GM04504 (cell line): ENCODE data around the gene TRMT44.
"Not testable (repeated sequence)": the region's sequence is repeated elsewhere in the genome, so short reads cannot be mapped to it uniquely, and the experiment has no call there.

ENCODE experiments used
- DNase-seq: peaks from one replicate; pipeline ENCODE4 v3.0.0-alpha.2; 2012; ENCODE audit warnings: low read depth

Gene TRMT44

GRCh38 chr4:8494983-8495548, 54.5 kb downstream of the TRMT44 start:
- no peak for DNase-seq

GRCh38 chr4:8495803-8496202, 55.2 kb downstream of the TRMT44 start:
- DNase-seq = no peak

- no peak for DNase-seq
Measured at GRCh38 chr4:8497762-8498161, 57.2 kb downstream of the TRMT44 start.

GRCh38 chr4:8500966-8501365, 60.4 kb downstream of the TRMT44 start:
- no peak for DNase-seq

GRCh38 chr4:8501781-8502180, 61.2 kb downstream of the TRMT44 start:
- no peak for DNase-seq

- DNase-seq = no peak
Measured at GRCh38 chr4:8502371-8502770, 61.8 kb downstream of the TRMT44 start.

- no peak for DNase-seq
Measured at GRCh38 chr4:8502836-8503585, 62.4 kb downstream of the TRMT44 start.

GRCh38 chr4:8503801-8504200, 63.2 kb downstream of the TRMT44 start:
- no peak for DNase-seq

GRCh38 chr4:8504279-8505007, 63.9 kb downstream of the TRMT44 start:
- no peak for DNase-seq

- DNase-seq = no peak
Measured at GRCh38 chr4:8505229-8505628, 64.7 kb downstream of the TRMT44 start.

GRCh38 chr4:8506006-8506372, 65.4 kb downstream of the TRMT44 start:
- DNase-seq = no peak

- no peak for DNase-seq
Measured at GRCh38 chr4:8506373-8507195, 66.0 kb downstream of the TRMT44 start.

GRCh38 chr4:8507196-8507570, 66.6 kb downstream of the TRMT44 start:
- DNase-seq = no peak

GRCh38 chr4:8507624-8508023, 67.0 kb downstream of the TRMT44 start:
- no peak for DNase-seq

GRCh38 chr4:8508266-8508665, 67.7 kb downstream of the TRMT44 start:
- DNase-seq = no peak

GRCh38 chr4:8508740-8509139, 68.2 kb downstream of the TRMT44 start:
- no peak for DNase-seq

- no peak for DNase-seq
Measured at GRCh38 chr4:8509311-8509950, 68.9 kb downstream of the TRMT44 start.

GRCh38 chr4:8510191-8510590, 69.6 kb downstream of the TRMT44 start:
- DNase-seq = no peak

GRCh38 chr4:8510611-8511285, 70.2 kb downstream of the TRMT44 start:
- DNase-seq = no peak

GRCh38 chr4:8512510-8512909, 71.9 kb downstream of the TRMT44 start:
- DNase-seq = no peak

- DNase-seq = not testable (repeated sequence)
Measured at GRCh38 chr4:8513080-8513479, 72.5 kb downstream of the TRMT44 start.
